NCI-H128 (cell line): ENCODE results near the gene SDK1.

ENCODE experiments used
- DNase-seq: peaks from one replicate; lab custom pipeline; 2025; ENCODE audit not compliant: unreplicated experiment; lab: John Stamatoyannopoulos, UW

SDK1 gene

GRCh38 chr7:4113976-4114375, 812.9 kb downstream of the SDK1 start:
- no peak for DNase-seq

- no peak for DNase-seq
These were observed 814.4 kb downstream of the SDK1 start for GRCh38 chr7:4115442-4115841.

- DNase-seq = no peak
These were observed 815.0 kb downstream of the SDK1 start for GRCh38 chr7:4115941-4116610.

- DNase-seq = no peak
These were observed 818.8 kb downstream of the SDK1 start for GRCh38 chr7:4119848-4120247.

GRCh38 chr7:4123346-4123745, 822.3 kb downstream of the SDK1 start:
- DNase-seq = no peak

GRCh38 chr7:4123823-4124222, 822.8 kb downstream of the SDK1 start:
- no peak for DNase-seq

DNA sequence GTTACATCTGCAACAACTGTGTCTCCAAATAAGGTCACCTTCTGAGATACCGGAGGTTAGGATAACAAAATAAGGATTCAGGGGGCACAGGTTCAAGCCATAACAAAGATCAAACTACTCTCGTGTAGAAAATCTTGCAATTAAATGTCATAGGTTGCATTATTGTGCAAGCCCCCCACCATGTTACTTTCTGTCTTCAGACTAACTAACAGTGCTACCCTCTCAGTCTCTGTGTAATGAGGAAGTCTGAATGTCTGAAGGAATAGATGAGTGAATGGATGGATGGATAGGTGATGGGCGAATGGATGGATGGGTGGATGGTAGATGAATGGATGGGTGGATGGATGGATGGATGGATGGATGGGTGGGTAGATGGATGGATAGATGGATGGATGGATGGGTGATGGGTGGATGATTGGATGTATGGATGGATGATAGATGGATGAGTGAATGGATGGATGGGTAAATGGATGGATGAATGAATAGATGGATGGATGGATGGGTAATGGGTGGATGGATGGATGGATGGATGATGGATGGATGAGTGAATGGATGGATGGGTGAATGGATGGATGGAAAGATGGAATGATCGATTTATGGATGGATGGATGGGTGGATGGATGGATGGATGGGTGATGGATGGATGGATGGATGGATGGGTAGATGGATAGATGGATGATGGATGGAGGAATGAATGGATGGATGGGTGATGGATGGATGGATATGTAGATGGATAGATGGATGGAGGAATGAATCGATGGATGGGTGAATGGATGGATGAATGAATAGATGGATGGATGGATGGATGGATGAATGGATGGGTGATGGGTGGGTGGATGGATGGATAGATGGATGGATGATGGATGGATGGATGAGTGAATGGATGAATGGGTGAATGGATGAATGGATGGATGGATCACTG, 823.8 kb downstream of the SDK1 start:
- no peak for DNase-seq

- DNase-seq = no peak
These were observed 827.0 kb downstream of the SDK1 start for GRCh38 chr7:4127909-4128560.

- DNase-seq = no peak
These were observed 828.5 kb downstream of the SDK1 start for GRCh38 chr7:4129481-4130122.

- no peak for DNase-seq
These were observed 830.0 kb downstream of the SDK1 start for GRCh38 chr7:4131063-4131462.

DNA sequence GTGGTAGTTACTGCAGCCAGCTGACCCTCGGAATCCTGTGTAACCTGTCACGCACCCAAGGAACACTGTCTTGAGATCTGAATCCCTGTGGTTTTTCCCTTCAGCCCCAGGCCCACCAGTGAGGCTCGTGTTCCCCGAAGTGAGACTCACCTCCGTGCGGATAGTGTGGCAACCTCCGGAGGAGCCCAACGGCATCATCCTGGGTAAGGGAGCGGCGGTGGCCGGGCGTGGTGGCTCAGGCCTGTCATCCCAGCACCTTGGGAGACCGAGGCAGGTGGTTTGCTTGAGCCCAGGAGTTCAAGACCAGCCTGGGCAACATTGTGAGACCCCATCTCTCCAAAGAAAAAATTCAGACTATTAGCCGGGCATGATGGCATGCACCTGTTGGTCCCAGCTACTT, 831.2 kb downstream of the SDK1 start:
- DNase-seq = no peak

DNA sequence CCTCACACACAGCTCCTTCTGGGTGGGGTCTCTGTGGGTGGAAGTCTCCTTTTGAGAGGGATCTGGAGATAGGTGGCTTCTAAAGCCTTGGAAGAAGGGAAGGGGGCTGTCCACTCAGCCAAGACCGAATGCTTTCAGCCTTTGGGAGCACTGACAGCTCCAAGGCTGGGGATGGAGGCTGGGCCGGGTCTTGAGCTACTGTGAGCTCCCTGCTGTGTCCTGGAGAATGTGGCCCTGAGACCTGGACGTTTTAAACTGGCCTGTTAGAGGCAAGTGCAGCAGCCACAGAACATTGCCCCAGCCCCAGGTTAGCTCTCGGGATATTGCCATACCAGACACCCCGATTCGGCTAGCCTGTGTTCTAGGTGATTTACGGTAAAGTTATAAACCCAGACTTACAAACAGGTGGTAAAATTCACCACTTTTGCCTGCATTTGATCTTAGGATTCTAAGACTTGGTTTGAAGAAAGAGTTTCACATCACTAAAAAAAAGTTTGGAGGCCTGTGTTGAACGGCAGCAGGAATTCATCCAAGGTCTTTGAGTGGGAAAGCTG, 832.5 kb downstream of the SDK1 start:
- no peak for DNase-seq

DNA sequence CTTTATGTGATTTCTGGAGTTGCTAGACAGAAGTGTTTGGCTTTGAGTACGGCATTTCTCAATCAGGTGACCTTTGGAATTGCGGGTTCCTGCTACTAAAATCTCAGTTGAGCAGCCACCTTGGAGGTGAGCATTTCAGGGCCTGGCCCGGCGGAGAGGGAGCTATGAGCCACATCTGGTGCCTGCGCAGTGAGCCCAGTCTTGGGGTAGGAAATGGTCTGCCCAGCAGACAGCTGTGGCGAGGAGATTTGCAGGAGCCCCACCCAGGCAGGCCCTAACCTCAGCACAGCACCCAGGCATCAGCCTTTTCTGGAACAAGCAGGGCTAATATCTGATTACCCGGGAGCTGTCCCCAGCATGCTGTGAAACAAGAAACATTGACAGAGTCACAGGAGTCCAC, 833.2 kb downstream of the SDK1 start:
- DNase-seq = no peak

GRCh38 chr7:4134631-4135030, 833.6 kb downstream of the SDK1 start:
- no peak for DNase-seq

DNA sequence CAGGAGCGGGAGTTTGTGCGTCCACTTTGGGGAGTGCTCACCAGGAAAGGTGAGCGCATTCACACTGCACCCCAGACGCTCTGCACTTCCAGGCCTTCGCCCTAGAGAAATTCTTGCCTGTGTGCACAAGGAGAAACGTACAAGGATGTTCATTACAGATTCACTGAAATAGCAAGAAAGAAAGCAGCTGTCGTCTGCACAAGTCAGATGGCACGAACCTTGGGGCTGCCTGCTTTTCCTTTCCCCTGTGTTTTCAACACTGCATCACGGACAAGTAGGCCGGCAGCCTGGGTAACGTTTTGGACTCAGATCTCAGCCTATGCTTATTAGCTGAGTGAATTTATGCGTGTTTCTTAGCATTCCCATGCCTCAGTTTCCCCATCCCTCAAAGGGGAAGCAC, 834.2 kb downstream of the SDK1 start:
- no peak for DNase-seq

DNA sequence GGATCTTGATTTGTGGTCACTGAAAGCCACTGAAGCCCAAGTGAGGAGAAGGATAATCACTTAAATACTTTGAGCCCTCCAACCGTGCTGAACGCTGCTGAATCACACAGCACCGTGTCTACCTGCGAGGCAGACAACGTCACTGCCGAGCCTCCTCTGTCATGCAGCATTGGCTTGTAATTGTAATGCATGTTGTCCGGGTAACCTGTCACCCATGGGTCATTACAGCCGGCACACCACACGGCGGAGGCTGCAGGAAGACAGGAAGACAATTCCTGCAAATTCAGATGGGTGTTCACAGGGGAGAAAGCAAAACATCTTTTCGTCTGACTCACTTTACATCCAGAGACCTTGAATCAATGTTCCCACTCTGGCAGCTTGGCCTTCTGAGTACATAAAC, 835.0 kb downstream of the SDK1 start:
- DNase-seq = no peak

- no peak for DNase-seq
These were observed 835.6 kb downstream of the SDK1 start for GRCh38 chr7:4136501-4137110.

GRCh38 chr7:4137552-4137951, 836.5 kb downstream of the SDK1 start:
- DNase-seq = no peak

- DNase-seq = no peak
These were observed 837.8 kb downstream of the SDK1 start for GRCh38 chr7:4138866-4139265.
